ENCODE data around the gene UBL7.

The UBL7 gene

GRCh38 chr15:74417670-74418069 lies 43.3 kb downstream of the UBL7 start:
- peaks cover 83% of the 10 kb centered on the region for H3K36me3 ChIP-seq (ENCODE audit: control insufficient read depth, insufficient read depth, low read length)
- no peaks in the 10 kb centered on the region for H3K27me3 ChIP-seq (replicated peaks; ENCODE audit: control insufficient read depth, insufficient read depth, low read length)
- no peak for DNase-seq (ENCODE audit: extremely low read depth, insufficient read length)
- H3K4me3 ChIP-seq (replicated peaks; ENCODE audit: low read depth, low read length): no peak overlapping the region
- TF ChIP-seq CTCF (IDR thresholded peaks at IDR 0.05; ENCODE audit: insufficient read depth, low read length, poor library complexity, severe bottlenecking): no peak

DNA sequence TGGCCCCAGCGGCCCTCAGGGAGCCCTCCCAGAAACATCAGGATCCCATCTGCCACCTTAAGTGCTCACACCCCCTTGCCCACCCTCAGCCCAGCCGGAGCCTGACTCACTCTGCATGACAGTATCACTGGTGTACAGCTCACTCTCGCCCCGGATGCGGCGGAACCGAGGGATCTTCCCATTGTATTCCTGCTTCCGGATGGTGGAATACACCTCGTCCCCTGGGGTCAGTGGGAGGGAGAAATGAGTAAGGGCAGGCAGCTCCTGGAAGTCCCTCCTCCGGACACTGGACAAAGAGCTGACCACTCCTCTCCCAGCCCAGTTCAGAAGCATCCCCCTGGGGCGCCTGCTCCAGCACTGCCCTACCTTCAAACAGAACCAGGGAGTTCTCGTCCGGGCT lies 43.7 kb downstream of the UBL7 start:
- Histone ChIP-seq H3K4me3 (replicated peaks; ENCODE audit: low read depth, low read length) (no peak overlapping the region), H3K27me3 (replicated peaks; ENCODE audit: control insufficient read depth, insufficient read depth, low read length) (no peaks in the 10 kb centered on the region), H3K36me3 (ENCODE audit: control insufficient read depth, insufficient read depth, low read length) (peaks cover 81% of the 10 kb centered on the region)
- TF ChIP-seq CTCF (IDR thresholded peaks at IDR 0.05; ENCODE audit: insufficient read depth, low read length, poor library complexity, severe bottlenecking): no peak
- DNase-seq (ENCODE audit: extremely low read depth, insufficient read length): no peak

DNA sequence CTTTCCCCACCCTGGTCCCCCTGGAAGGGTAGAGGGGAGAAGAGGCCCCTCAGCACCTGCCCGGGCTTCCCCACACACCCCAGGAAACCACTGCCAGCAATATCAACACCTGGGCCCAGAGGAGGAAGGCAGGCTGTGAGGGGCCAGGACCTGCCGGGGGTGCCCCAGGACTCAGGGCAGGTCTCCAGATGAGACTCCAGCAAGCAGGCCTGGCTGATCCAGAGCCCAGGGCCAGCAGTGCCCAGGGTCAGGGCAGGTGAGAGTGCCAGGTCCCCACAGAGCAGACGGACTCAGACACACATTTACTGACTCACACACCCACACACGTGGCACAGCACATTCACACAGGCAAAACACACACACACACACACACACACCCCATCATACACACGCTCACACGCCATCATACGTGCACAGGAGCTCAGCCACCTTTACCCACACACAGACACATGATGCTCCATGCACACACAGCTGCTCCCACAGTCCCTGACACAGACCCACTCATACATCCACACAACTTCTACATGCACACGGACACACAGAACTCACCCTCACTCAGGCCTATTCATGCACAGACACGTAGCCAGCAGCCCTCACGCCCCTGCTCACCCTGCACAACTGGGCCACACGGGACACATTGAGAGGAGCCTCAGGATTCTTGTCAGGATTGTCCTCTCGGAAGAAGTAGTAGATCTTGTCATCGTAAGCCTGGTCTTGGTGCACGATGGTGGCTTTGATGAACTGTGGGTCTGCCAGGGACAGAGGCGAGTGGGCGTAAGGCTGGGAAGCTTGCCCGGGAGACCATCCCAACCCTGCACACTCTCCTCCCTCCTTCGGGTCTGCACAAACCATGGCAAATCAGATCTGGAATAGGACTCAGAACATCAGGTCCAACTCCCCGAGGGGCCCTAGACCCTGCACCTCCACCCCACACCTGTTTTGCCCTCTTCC lies 44.7 kb downstream of the UBL7 start:
- Histone ChIP-seq H3K36me3 (ENCODE audit: control insufficient read depth, insufficient read depth, low read length) (peaks cover 81% of the 10 kb centered on the region), H3K27me3 (replicated peaks; ENCODE audit: control insufficient read depth, insufficient read depth, low read length) (no peaks in the 10 kb centered on the region), H3K4me3 (replicated peaks; ENCODE audit: low read depth, low read length) (no peak overlapping the region)
- no peak for DNase-seq (ENCODE audit: extremely low read depth, insufficient read length)
- no peak for TF ChIP-seq CTCF (IDR thresholded peaks at IDR 0.05; ENCODE audit: insufficient read depth, low read length, poor library complexity, severe bottlenecking)

- Histone ChIP-seq H3K4me3 (replicated peaks; ENCODE audit: low read depth, low read length) (no peak overlapping the region), H3K36me3 (ENCODE audit: control insufficient read depth, insufficient read depth, low read length) (peaks cover 90% of the 10 kb centered on the region), H3K27me3 (replicated peaks; ENCODE audit: control insufficient read depth, insufficient read depth, low read length) (no peaks in the 10 kb centered on the region)
- TF ChIP-seq CTCF (IDR thresholded peaks at IDR 0.05; ENCODE audit: insufficient read depth, low read length, poor library complexity, severe bottlenecking): no peak
- no peak for DNase-seq (ENCODE audit: extremely low read depth, insufficient read length)
These were observed 46.2 kb downstream of the UBL7 start for GRCh38 chr15:74414603-74415338.

DNA sequence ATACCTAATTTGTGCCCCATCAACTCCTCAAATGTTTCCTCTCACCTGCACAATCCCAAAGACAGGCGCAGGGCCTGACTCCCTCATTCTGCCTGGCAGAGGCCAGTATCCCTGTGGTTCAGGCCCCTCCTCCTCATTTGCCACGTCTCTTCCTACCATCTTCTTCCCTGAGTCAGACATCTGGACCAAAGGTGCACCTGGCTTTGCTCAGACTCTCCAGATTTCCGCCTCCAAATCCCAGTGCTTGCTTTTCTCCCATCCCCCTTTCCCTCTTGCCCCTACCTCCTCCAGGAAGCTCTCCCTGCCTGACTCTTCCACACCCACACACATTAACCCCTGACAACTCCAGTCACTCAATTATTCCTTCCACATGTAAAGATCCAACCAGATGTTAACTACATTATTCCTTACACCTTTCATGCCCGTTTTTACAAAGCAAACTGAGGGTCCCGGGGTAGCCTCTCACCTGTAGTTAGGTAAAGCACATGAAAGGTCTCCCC lies 46.8 kb downstream of the UBL7 start:
- Histone ChIP-seq H3K27me3 (replicated peaks; ENCODE audit: control insufficient read depth, insufficient read depth, low read length) (no peaks in the 10 kb centered on the region), H3K4me3 (replicated peaks; ENCODE audit: low read depth, low read length) (no peak overlapping the region), H3K36me3 (ENCODE audit: control insufficient read depth, insufficient read depth, low read length) (peaks cover 89% of the 10 kb centered on the region)
- TF ChIP-seq CTCF (IDR thresholded peaks at IDR 0.05; ENCODE audit: insufficient read depth, low read length, poor library complexity, severe bottlenecking): no peak
- DNase-seq (ENCODE audit: extremely low read depth, insufficient read length): no peak
